ENCODE results near the gene PDE4A. TPM values are rescaled to one million over a fixed set of nuclear protein-coding genes. Genes with fewer than 3 reads are reported as not detected.

The PDE4A gene
- total and polyA plus RNA-seq, 4 donors, result 10.3 to 23.6 (median 12.8) TPM

DNA sequence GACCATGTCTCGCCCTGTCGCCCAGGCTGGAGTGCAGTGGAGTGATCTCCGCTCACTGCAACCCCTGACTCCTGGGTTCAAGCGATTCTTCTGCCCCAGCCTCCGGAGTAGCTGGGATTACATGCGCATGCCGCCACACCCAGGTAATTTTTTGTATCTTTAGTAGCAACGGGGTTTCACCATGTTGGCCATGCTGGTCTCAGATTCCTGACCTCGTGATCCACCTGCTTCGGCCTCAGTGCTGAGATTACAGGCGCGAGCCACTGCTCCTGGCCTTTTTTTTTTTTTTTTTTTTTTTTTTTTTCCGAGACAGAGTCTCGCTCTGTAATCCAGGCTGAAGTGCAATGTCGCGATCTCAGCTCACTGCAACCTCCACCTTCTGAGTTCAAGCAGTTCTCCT lies 87.7 kb downstream of the PDE4A start:
- H3K4me1 ChIP-seq (ENCODE audit: control insufficient read depth in 5 of 5, insufficient read depth in 5 of 5, low read length in 5 of 5), result peaks cover 0 to 2% (median 0%) of the 10 kb centered on the region in 5 donors
- no peaks in the 10 kb centered on the region for H3K9me3 ChIP-seq (ENCODE audit: control insufficient read depth in 4 of 4, insufficient read depth in 3 of 4, low read length in 3 of 4)
- H3K4me3 ChIP-seq, result no peak overlapping the region
- 90 to 92% methylated on average over 16 of the region's 16 CpGs for WGBS, 2 donors
- H3K36me3 ChIP-seq (ENCODE audit: control insufficient read depth in 4 of 4, insufficient read depth in 4 of 4, low read length in 4 of 4), result no peaks in the 10 kb centered on the region
- no peak overlapping the region for H3K27ac ChIP-seq (ENCODE audit: low read depth in 1 of 2, low read length in 1 of 2)
- TF ChIP-seq, protein P1, sequence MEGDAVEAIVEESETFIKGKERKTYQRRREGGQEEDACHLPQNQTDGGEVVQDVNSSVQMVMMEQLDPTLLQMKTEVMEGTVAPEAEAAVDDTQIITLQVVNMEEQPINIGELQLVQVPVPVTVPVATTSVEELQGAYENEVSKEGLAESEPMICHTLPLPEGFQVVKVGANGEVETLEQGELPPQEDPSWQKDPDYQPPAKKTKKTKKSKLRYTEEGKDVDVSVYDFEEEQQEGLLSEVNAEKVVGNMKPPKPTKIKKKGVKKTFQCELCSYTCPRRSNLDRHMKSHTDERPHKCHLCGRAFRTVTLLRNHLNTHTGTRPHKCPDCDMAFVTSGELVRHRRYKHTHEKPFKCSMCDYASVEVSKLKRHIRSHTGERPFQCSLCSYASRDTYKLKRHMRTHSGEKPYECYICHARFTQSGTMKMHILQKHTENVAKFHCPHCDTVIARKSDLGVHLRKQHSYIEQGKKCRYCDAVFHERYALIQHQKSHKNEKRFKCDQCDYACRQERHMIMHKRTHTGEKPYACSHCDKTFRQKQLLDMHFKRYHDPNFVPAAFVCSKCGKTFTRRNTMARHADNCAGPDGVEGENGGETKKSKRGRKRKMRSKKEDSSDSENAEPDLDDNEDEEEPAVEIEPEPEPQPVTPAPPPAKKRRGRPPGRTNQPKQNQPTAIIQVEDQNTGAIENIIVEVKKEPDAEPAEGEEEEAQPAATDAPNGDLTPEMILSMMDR (IDR thresholded peaks at IDR 0.05; ENCODE audit: control extremely low read depth, extremely low read depth), result no peak
- DNase-seq (no peak), ATAC-seq (ENCODE audit: insufficient read depth, low FRiP score) (no peak)
- no peak overlapping the region for H3K9ac ChIP-seq (ENCODE audit: insufficient read depth in 1 of 2, low read length in 2 of 2)
- peaks cover 0 to 12% (median 11%) of the 10 kb centered on the region in 3 donors for H3K27me3 ChIP-seq (ENCODE audit: control insufficient read depth in 3 of 3, insufficient read depth in 3 of 3, low read length in 2 of 3)

DNA sequence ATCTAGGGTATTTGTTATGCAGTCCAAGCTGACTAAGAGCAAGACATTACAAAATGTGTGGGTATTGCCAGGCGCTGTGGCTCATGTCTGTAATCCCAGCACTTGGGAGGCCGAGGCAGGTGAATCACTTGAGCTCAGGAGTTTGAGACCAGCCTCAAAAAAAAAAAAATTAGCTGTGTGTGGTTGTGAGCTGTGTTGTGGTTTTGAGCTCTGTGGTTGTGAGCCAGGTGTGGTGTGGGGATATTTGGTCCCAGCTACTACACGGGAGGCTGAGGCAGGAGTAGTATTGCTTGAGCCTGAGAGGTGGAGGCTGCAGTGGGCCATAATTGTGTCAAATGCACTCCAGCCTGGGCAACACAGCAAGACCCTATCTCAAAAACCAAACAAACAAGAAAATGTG lies 88.4 kb downstream of the PDE4A start:
- no peak overlapping the region for H3K4me3 ChIP-seq
- H3K9ac ChIP-seq (ENCODE audit: insufficient read depth in 1 of 2, low read length in 2 of 2), result no peak overlapping the region
- H3K27me3 ChIP-seq (ENCODE audit: control insufficient read depth in 3 of 3, insufficient read depth in 3 of 3, low read length in 2 of 3), result peaks cover 2 to 18% (median 17%) of the 10 kb centered on the region in 3 donors
- DNase-seq (no peak), ATAC-seq (ENCODE audit: insufficient read depth, low FRiP score) (no peak)
- 79 to 80% methylated on average over 3 of the region's 3 CpGs for whole genome bisulfite sequencing, 2 donors
- TF ChIP-seq, protein P1 (IDR thresholded peaks at IDR 0.05; ENCODE audit: control extremely low read depth, extremely low read depth), result no peak
- H3K27ac ChIP-seq (ENCODE audit: low read depth in 1 of 2, low read length in 1 of 2), result no peak overlapping the region
- H3K4me1 ChIP-seq (ENCODE audit: control insufficient read depth in 5 of 5, insufficient read depth in 5 of 5, low read length in 5 of 5), result peaks cover 0 to 2% (median 0%) of the 10 kb centered on the region in 5 donors
- H3K9me3 ChIP-seq (ENCODE audit: control insufficient read depth in 4 of 4, insufficient read depth in 3 of 4, low read length in 3 of 4), result no peaks in the 10 kb centered on the region
- H3K36me3 ChIP-seq (ENCODE audit: control insufficient read depth in 4 of 4, insufficient read depth in 4 of 4, low read length in 4 of 4), result no peaks in the 10 kb centered on the region

DNA sequence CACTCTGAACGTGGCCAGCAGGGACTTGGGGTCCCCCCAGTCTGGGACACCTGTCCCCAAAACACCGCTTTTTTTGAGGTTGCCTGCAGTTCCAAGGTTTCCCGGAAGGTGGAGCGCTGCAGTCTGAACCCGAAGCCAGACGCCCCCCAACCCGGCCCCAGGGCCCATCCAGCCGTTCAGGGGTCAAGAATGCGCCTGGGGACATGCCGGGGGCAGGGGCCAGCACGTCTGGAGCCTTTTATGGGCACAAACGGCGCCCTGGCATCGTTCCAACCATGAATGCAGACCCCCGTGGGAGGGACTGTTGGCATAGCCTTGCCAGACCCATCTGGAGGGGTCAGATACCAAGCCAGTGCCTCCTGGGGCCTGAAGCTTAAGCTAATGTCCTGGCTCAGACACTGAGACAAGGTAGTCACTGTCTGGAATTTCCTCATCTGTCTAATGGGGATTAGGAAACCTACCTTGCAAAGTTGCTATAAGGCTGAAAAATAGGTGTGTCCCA lies 90.0 kb downstream of the PDE4A start:
- TF ChIP-seq, protein P1 (IDR thresholded peaks at IDR 0.05; ENCODE audit: control extremely low read depth, extremely low read depth), result peak; percentile 11
- 8 to 9% methylated on average over 15 of the region's 15 CpGs for WGBS, 2 donors
- Histone ChIP-seq H3K27me3 (ENCODE audit: control insufficient read depth in 3 of 3, insufficient read depth in 3 of 3, low read length in 2 of 3) (peaks cover 14 to 34% (median 30%) of the 10 kb centered on the region in 3 donors), H3K4me3 (no peak overlapping the region), H3K9me3 (ENCODE audit: control insufficient read depth in 4 of 4, insufficient read depth in 3 of 4, low read length in 3 of 4) (peaks cover 0 to 7% (median 0%) of the 10 kb centered on the region in 4 donors), H3K9ac (ENCODE audit: insufficient read depth in 1 of 2, low read length in 2 of 2) (no peak overlapping the region), H3K27ac (ENCODE audit: low read depth in 1 of 2, low read length in 1 of 2) (no peak overlapping the region), H3K36me3 (ENCODE audit: control insufficient read depth in 4 of 4, insufficient read depth in 4 of 4, low read length in 4 of 4) (no peaks in the 10 kb centered on the region), H3K4me1 (ENCODE audit: control insufficient read depth in 5 of 5, insufficient read depth in 5 of 5, low read length in 5 of 5) (peaks cover 0 to 11% (median 0%) of the 10 kb centered on the region in 5 donors)
- peak in 1 of 3 donors; percentile 28 for DNase-seq
- no peak for ATAC-seq (ENCODE audit: insufficient read depth, low FRiP score)

DNA sequence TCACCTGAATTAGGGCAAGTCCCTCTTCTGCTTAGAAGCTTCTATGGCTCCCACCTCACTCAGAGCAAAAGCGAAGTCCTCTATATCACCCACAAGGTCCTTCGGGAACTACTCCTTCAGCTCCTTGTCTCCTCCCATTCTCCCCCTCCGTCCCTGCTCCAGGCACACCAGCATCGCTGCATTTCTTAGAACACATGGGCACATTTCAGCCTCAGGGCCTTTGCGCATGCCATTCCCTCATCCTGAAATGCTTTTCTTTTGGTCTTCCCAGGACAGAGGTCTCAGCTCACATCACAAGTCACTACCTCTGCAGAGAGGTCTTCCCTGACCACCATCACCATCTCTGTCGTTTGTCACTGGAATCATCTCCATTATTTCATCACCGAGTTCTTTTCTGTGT lies 92.9 kb downstream of the PDE4A start:
- WGBS, 2 donors, result 82 to 83% methylated on average over 7 of the region's 7 CpGs
- ATAC-seq (ENCODE audit: insufficient read depth, low FRiP score) (no peak), DNase-seq (no peak)
- H3K4me1 ChIP-seq (ENCODE audit: control insufficient read depth in 5 of 5, insufficient read depth in 5 of 5, low read length in 5 of 5), result peaks cover 0 to 16% (median 4%) of the 10 kb centered on the region in 5 donors
- no peaks in the 10 kb centered on the region for H3K36me3 ChIP-seq (ENCODE audit: control insufficient read depth in 4 of 4, insufficient read depth in 4 of 4, low read length in 4 of 4)
- peaks cover 19 to 57% (median 49%) of the 10 kb centered on the region in 3 donors for H3K27me3 ChIP-seq (ENCODE audit: control insufficient read depth in 3 of 3, insufficient read depth in 3 of 3, low read length in 2 of 3)
- TF ChIP-seq, protein P1 (IDR thresholded peaks at IDR 0.05; ENCODE audit: control extremely low read depth, extremely low read depth), result no peak
- H3K9me3 ChIP-seq (ENCODE audit: control insufficient read depth in 4 of 4, insufficient read depth in 3 of 4, low read length in 3 of 4), result peaks cover 0 to 7% (median 0%) of the 10 kb centered on the region in 4 donors
- no peak overlapping the region for H3K4me3 ChIP-seq
- H3K27ac ChIP-seq (ENCODE audit: low read depth in 1 of 2, low read length in 1 of 2), result no peak overlapping the region
- H3K9ac ChIP-seq (ENCODE audit: insufficient read depth in 1 of 2, low read length in 2 of 2), result no peak overlapping the region

All from lung (tissue), 12 donors.